Measurements from ENCODE around the gene PRR35.
A peak's percentile ranks its signal among the peaks of the same experiment; 100 is the strongest.

PRR35 gene

GRCh38 chr16:561413-561794, 1.2 kb downstream of the PRR35 start:
- no peak overlapping the region for H3K4me3 ChIP-seq
- no peaks in the 10 kb centered on the region for H3K36me3 ChIP-seq
- no peaks in the 10 kb centered on the region for H3K9me3 ChIP-seq
- no peak for TF ChIP-seq Cebpa-rat (IDR thresholded peaks at IDR 0.05)
- no peak overlapping the region for H3K9ac ChIP-seq
- peaks cover 36% of the 10 kb centered on the region for H4K20me1 ChIP-seq
- peaks cover 56% of the 10 kb centered on the region for H3K27me3 ChIP-seq
- H3K27ac ChIP-seq: no peak overlapping the region
- peaks cover 77% of the 10 kb centered on the region for H3K4me1 ChIP-seq
- peak overlapping the region; percentile 42; the same call in 1 of the 2 replicates for H3K4me2 ChIP-seq

- Histone ChIP-seq H4K20me1 (peaks cover 32% of the 10 kb centered on the region), H3K27me3 (peaks cover 56% of the 10 kb centered on the region), H3K4me3 (no peak overlapping the region), H3K4me1 (peaks cover 76% of the 10 kb centered on the region), H3K36me3 (no peaks in the 10 kb centered on the region), H3K9ac (no peak overlapping the region), H3K27ac (no peak overlapping the region), H3K9me3 (no peaks in the 10 kb centered on the region), H3K4me2 (no peak overlapping the region)
- no peak for TF ChIP-seq Cebpa-rat (IDR thresholded peaks at IDR 0.05)
These were observed 2.1 kb downstream of the PRR35 start for GRCh38 chr16:561957-562938.

GRCh38 chr16:563072-563644, 3.0 kb downstream of the PRR35 start:
- Histone ChIP-seq H3K27me3 (peaks cover 54% of the 10 kb centered on the region), H3K27ac (no peak overlapping the region), H3K4me2 (peak overlapping the region; percentile 30; the same call in 1 of the 2 replicates), H4K20me1 (peaks cover 23% of the 10 kb centered on the region), H3K4me1 (peaks cover 76% of the 10 kb centered on the region), H3K9ac (no peak overlapping the region), H3K9me3 (no peaks in the 10 kb centered on the region), H3K36me3 (no peaks in the 10 kb centered on the region), H3K4me3 (no peak overlapping the region)
- TF ChIP-seq Cebpa-rat (IDR thresholded peaks at IDR 0.05): no peak

- H3K4me2 ChIP-seq: peak overlapping the region; percentile 99
- peaks cover 37% of the 10 kb centered on the region for H3K27me3 ChIP-seq
- TF ChIP-seq Cebpa-rat (IDR thresholded peaks at IDR 0.05): no peak
- no peak overlapping the region for H3K9ac ChIP-seq
- H4K20me1 ChIP-seq: peaks cover 6% of the 10 kb centered on the region
- peaks cover 70% of the 10 kb centered on the region for H3K4me1 ChIP-seq
- no peak overlapping the region for H3K4me3 ChIP-seq
- no peaks in the 10 kb centered on the region for H3K9me3 ChIP-seq
- H3K36me3 ChIP-seq: no peaks in the 10 kb centered on the region
- H3K27ac ChIP-seq: peak overlapping the region; percentile 91
These were observed 4.7 kb downstream of the PRR35 start for GRCh38 chr16:564690-565418.

- TF ChIP-seq Cebpa-rat (IDR thresholded peaks at IDR 0.05): no peak
- Histone ChIP-seq H3K4me3 (peak overlapping the region; percentile 64), H3K9me3 (no peaks in the 10 kb centered on the region), H3K4me2 (peak overlapping the region; percentile 99), H4K20me1 (peaks cover 13% of the 10 kb centered on the region), H3K27ac (peak overlapping the region; percentile 91), H3K36me3 (no peaks in the 10 kb centered on the region), H3K4me1 (peaks cover 72% of the 10 kb centered on the region), H3K9ac (peak overlapping the region; percentile 87), H3K27me3 (peaks cover 29% of the 10 kb centered on the region)
These were observed 5.5 kb downstream of the PRR35 start for GRCh38 chr16:565419-566330.

- no peak for TF ChIP-seq Cebpa-rat (IDR thresholded peaks at IDR 0.05)
- H3K9me3 ChIP-seq: no peaks in the 10 kb centered on the region
- H3K36me3 ChIP-seq: peaks cover under 1% of the 10 kb centered on the region; the same call in 1 of the 2 replicates
- peaks cover 18% of the 10 kb centered on the region for H3K27me3 ChIP-seq
- peak within 1 kb of the TSS; percentile 64 for H3K4me3 ChIP-seq
- peak within 1 kb of the TSS; percentile 87 for H3K9ac ChIP-seq
- H3K4me1 ChIP-seq: peaks cover 72% of the 10 kb centered on the region
- H3K4me2 ChIP-seq: peak within 1 kb of the TSS; percentile 99
- peaks cover 14% of the 10 kb centered on the region; the same call in 1 of the 2 replicates for H4K20me1 ChIP-seq
- peak within 1 kb of the TSS; percentile 91 for H3K27ac ChIP-seq
These were observed 6.5 kb downstream of the PRR35 start, which contains the start of gene NHLRC4 for GRCh38 chr16:566475-567372. Gene NHLRC4 (plus strand): TSS chr16:567005. CDS start chr16:568048, 1,043 bp downstream.

GRCh38 chr16:567373-568256, 7.4 kb downstream of the PRR35 start:
- peak overlapping the region; percentile 87 for H3K9ac ChIP-seq
- H4K20me1 ChIP-seq: peaks cover 22% of the 10 kb centered on the region
- H3K27me3 ChIP-seq: peaks cover 9% of the 10 kb centered on the region
- peak overlapping the region; percentile 64 for H3K4me3 ChIP-seq
- no peaks in the 10 kb centered on the region for H3K9me3 ChIP-seq
- peak overlapping the region; percentile 99 for H3K4me2 ChIP-seq
- TF ChIP-seq Cebpa-rat (IDR thresholded peaks at IDR 0.05): no peak
- H3K4me1 ChIP-seq: peaks cover 81% of the 10 kb centered on the region
- peak overlapping the region; percentile 91 for H3K27ac ChIP-seq
- H3K36me3 ChIP-seq: peaks cover 10% of the 10 kb centered on the region; the same call in 1 of the 2 replicates
